Stimulated activated CD8-positive, alpha-beta memory T cell treated with anti-CD3 and anti-CD28 coated beads, Interleukin-7, amount 100 ng/mL, for 24 hours (primary cell): ENCODE results near the gene SLC38A10.

Experiments used
- DNase-seq: peaks from one replicate; pipeline ENCODE4 v3.0.0-alpha.2; 2020; ENCODE audit warnings: low read depth

The SLC38A10 gene

GRCh38 chr17:81254955-81255717, 40.0 kb downstream of the SLC38A10 start:
- no peak for DNase-seq

GRCh38 chr17:81253358-81254131, 41.6 kb downstream of the SLC38A10 start:
- DNase-seq, result no peak

GRCh38 chr17:81252987-81253329, 42.1 kb downstream of the SLC38A10 start:
- DNase-seq, result no peak

GRCh38 chr17:81252326-81252986, 42.7 kb downstream of the SLC38A10 start:
- no peak for DNase-seq

GRCh38 chr17:81251709-81252301, 43.3 kb downstream of the SLC38A10 start:
- no peak for DNase-seq

GRCh38 chr17:81251094-81251708, 43.9 kb downstream of the SLC38A10 start:
- DNase-seq, result no peak

GRCh38 chr17:81250286-81251093, 44.6 kb downstream of the SLC38A10 start:
- DNase-seq, result no peak

GRCh38 chr17:81249223-81250040, 45.7 kb downstream of the SLC38A10 start:
- no peak for DNase-seq

GRCh38 chr17:81248649-81249048, 46.5 kb downstream of the SLC38A10 start:
- DNase-seq, result no peak

GRCh38 chr17:81247339-81247990, 47.6 kb downstream of the SLC38A10 start:
- no peak for DNase-seq

GRCh38 chr17:81246679-81247338, 48.3 kb downstream of the SLC38A10 start:
- DNase-seq, result no peak

- DNase-seq, result no peak
Measured at GRCh38 chr17:81246343-81246670, 48.8 kb downstream of the SLC38A10 start.

GRCh38 chr17:81245665-81246342, 49.3 kb downstream of the SLC38A10 start:
- no peak for DNase-seq

- DNase-seq, result no peak
Measured at GRCh38 chr17:81245024-81245664, 50.0 kb downstream of the SLC38A10 start.

- DNase-seq, result no peak
Measured at GRCh38 chr17:81244358-81245023, 50.6 kb downstream of the SLC38A10 start.

- DNase-seq, result no peak
Measured at GRCh38 chr17:81243333-81243664, 51.8 kb downstream of the SLC38A10 start.

- no peak for DNase-seq
Measured at GRCh38 chr17:81242421-81243332, 52.4 kb downstream of the SLC38A10 start.
